Osteoblast (primary cell): ENCODE results near the gene RNASEL. TPM values are rescaled to one million over a fixed set of nuclear protein-coding genes. Genes with fewer than 3 reads are reported as not detected.

Source experiments
- DNase-seq: peaks from one replicate; pipeline ENCODE4 v3.0.0; 2011; ENCODE audit warnings: low spot score, mixed read lengths; ENCODE audit not compliant: insufficient read length; ENCODE audit errors: missing footprints
- H2AFZ ChIP-seq: 2 replicates; pipeline ENCODE4 v1.6.0; 2011; ENCODE audit warnings: mild to moderate bottlenecking, low read length
- H3K27ac ChIP-seq: 2 replicates; pipeline ENCODE4 v1.5.1; 2011; ENCODE audit warnings: mild to moderate bottlenecking, low read depth, low read length, moderate library complexity
- H3K27me3 ChIP-seq: 2 replicates; pipeline ENCODE4 v1.6.0; 2012; ENCODE audit warnings: mild to moderate bottlenecking, control low read depth, inconsistent platforms, low read length, moderate library complexity; ENCODE audit not compliant: insufficient read depth
- H3K36me3 ChIP-seq: 2 replicates; pipeline ENCODE4 v1.5.1; 2011; ENCODE audit warnings: mild to moderate bottlenecking, low read length, control low read depth, moderate library complexity; ENCODE audit not compliant: insufficient read depth
- H3K4me1 ChIP-seq: 2 replicates; pipeline ENCODE4 v1.5.1; 2011; ENCODE audit warnings: mild to moderate bottlenecking, low read length, control low read depth, moderate library complexity; ENCODE audit not compliant: insufficient read depth
- H3K4me2 ChIP-seq: 2 replicates; pipeline ENCODE4 v1.6.0; 2011; ENCODE audit warnings: mild to moderate bottlenecking, low read length; ENCODE audit not compliant: insufficient read depth
- H3K4me3 ChIP-seq: fragments of 200-600 bp; sonication (generic); 3 replicates; pipeline ENCODE4 v1.5.1; 2012; ENCODE audit warnings: mild to moderate bottlenecking, low read length, inconsistent platforms; ENCODE audit not compliant: insufficient read depth
- H3K79me2 ChIP-seq: 2 replicates; pipeline ENCODE4 v1.6.0; 2012; ENCODE audit warnings: mild to moderate bottlenecking, low read length, control low read depth, inconsistent platforms; ENCODE audit not compliant: insufficient read depth
- H3K9me3 ChIP-seq: 2 replicates; pipeline ENCODE4 v1.5.1; 2011; ENCODE audit warnings: low read depth, low read length, control low read depth
- H4K20me1 ChIP-seq: 2 replicates; pipeline ENCODE4 v1.6.0; 2012; ENCODE audit warnings: mild to moderate bottlenecking, low read length, control low read depth; ENCODE audit not compliant: insufficient read depth
- total RNA-seq: library from RNA; depleted of rRNA; stranded (reverse); fragments of >200 nt; gene quantifications from 2 replicates; pipeline ENCODE4 v1.2.3, GENCODE V29; 2012
- TF ChIP-seq, protein P1 (sequence below): IDR thresholded peaks from 2 replicates; pipeline ENCODE4 v1.5.1; 2011; ENCODE audit warnings: mild to moderate bottlenecking, low read depth, low read length, moderate library complexity; ENCODE audit errors: extremely low read depth

The RNASEL gene
- total RNA-seq, 1 donor = 7.2 TPM

- Histone ChIP-seq H3K36me3 (no peaks in the 10 kb centered on the region), H3K4me3 (no peak overlapping the region), H3K27me3 (peaks cover 3% of the 10 kb centered on the region), H3K4me2 (no peak overlapping the region), H3K4me1 (no peaks in the 10 kb centered on the region), H2AFZ (no peak overlapping the region), H3K9me3 (no peaks in the 10 kb centered on the region), H3K27ac (no peak overlapping the region), H4K20me1 (no peaks in the 10 kb centered on the region), H3K79me2 (no peaks in the 10 kb centered on the region)
- no peak for DNase-seq
- TF ChIP-seq, protein P1, sequence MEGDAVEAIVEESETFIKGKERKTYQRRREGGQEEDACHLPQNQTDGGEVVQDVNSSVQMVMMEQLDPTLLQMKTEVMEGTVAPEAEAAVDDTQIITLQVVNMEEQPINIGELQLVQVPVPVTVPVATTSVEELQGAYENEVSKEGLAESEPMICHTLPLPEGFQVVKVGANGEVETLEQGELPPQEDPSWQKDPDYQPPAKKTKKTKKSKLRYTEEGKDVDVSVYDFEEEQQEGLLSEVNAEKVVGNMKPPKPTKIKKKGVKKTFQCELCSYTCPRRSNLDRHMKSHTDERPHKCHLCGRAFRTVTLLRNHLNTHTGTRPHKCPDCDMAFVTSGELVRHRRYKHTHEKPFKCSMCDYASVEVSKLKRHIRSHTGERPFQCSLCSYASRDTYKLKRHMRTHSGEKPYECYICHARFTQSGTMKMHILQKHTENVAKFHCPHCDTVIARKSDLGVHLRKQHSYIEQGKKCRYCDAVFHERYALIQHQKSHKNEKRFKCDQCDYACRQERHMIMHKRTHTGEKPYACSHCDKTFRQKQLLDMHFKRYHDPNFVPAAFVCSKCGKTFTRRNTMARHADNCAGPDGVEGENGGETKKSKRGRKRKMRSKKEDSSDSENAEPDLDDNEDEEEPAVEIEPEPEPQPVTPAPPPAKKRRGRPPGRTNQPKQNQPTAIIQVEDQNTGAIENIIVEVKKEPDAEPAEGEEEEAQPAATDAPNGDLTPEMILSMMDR = peak; percentile 94
Observed at GRCh38 chr1:182595641-182596240, 6.7 kb upstream of the RNASEL start.

- TF ChIP-seq, protein P1 = no peak
- Histone ChIP-seq H3K79me2 (no peaks in the 10 kb centered on the region), H3K27me3 (no peaks in the 10 kb centered on the region), H3K27ac (no peak overlapping the region), H3K4me2 (no peak overlapping the region), H3K4me3 (no peak overlapping the region), H4K20me1 (no peaks in the 10 kb centered on the region), H2AFZ (no peak overlapping the region), H3K4me1 (peaks cover 6% of the 10 kb centered on the region), H3K36me3 (no peaks in the 10 kb centered on the region), H3K9me3 (no peaks in the 10 kb centered on the region)
- no peak for DNase-seq
Observed at GRCh38 chr1:182589931-182590330, 875 bp upstream of the RNASEL start.

DNA sequence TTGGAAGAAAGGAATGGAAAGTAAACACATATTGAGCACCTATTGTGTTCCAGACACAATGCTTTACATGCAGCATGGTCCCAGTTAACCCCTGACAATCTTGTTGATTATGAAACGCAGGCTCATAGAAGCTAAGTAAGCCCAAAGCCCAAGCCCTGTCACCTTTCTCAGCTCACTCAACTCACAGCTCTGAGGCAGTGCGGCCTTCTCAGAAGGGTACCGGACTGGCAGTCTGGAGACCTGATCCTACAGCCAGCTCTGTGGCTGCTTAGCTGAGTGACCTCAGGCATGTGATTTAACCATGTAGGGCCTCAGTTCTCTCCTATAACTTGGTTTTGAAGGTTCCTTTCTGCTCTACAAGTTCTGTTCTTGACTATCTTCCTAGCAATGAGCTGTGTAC is 464 bp upstream of the RNASEL start:
- H3K27ac ChIP-seq = no peak overlapping the region
- H3K4me1 ChIP-seq = peaks cover 6% of the 10 kb centered on the region
- peak overlapping the region; percentile 92 for H2AFZ ChIP-seq

More for the DNA sequence above, 464 bp upstream of the RNASEL start:
- peak overlapping the region; percentile 74 for H3K4me3 ChIP-seq
- no peaks in the 10 kb centered on the region for H4K20me1 ChIP-seq
- no peaks in the 10 kb centered on the region for H3K79me2 ChIP-seq
- peak overlapping the region; percentile 85 for H3K4me2 ChIP-seq
- no peak for DNase-seq
- TF ChIP-seq, protein P1 = no peak
- H3K9me3 ChIP-seq = no peaks in the 10 kb centered on the region
- no peaks in the 10 kb centered on the region for H3K27me3 ChIP-seq
- H3K36me3 ChIP-seq = no peaks in the 10 kb centered on the region
